GM12872 (cell line): Measurements from ENCODE around the gene PWWP2B.

Experiments used
- CTCF ChIP-seq: IDR thresholded peaks from 3 replicates; pipeline ENCODE4 v1.5.1; 2011; ENCODE audit warnings: low read depth, mild to moderate bottlenecking, low read length, moderate library complexity; ENCODE audit not compliant: insufficient read depth

PWWP2B gene

DNA sequence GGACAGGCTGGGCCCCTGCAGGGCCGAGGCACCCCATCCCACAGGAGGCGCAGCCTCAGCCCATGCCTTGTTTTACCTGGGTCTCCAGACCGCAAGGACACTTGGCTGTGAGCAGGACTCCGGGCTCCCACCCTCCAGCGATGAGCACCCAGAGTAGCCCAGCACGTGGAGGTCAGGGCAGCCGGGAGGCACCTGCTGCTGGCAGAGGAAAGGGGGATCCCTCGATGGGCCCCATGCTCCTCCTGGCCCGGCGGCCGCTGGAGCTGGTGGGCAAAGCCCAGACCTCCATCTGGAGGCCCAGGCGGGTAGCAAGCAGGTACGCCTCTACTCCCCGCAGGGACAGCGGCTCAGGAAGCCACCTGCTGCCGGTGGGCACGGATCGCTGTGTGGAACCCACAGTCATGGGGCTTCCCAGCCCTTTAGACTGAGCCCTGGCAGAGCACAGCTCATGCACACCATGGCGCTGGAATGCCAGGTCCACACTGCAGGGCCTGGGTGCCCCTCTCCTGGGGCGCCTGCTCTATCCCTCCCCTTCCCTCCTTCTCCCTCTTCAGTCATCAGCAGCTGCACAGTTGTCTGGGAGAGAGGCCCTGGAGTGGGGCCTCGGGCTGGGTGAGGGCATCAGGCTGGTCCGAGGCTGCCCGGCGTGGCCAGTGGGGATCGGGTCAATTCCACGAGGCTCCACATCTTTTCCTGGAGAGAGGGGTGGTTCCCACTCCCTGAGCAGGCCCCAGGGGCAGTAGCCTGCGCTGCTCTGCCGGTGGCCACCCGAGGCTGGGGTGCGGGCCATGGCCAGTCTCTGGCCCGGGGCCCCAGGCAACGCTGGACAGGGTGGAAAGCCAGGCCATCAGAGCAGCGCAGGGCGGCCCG is 65.7 kb downstream of the PWWP2B start:
- TF ChIP-seq CTCF: no peak

GRCh38 chr10:132463333-132464255 is 66.6 kb downstream of the PWWP2B start:
- 0 out of 3 replicates have a peak, but pooled peaks have one; percentile 29 for TF ChIP-seq CTCF

- TF ChIP-seq CTCF: no peak
These were observed 67.5 kb downstream of the PWWP2B start for GRCh38 chr10:132464256-132465192.

- TF ChIP-seq CTCF: no peak
These were observed 68.3 kb downstream of the PWWP2B start for GRCh38 chr10:132465193-132465888.

GRCh38 chr10:132465889-132466519 is 69.0 kb downstream of the PWWP2B start:
- no peak for TF ChIP-seq CTCF
